GM18505 (cell line): Measurements from ENCODE around the gene ENOX1.

Experiments used
- ATAC-seq: cut with Tn5 transposase; IDR thresholded peaks from one replicate; pipeline ENCODE4 v1.9.1; 2021; ENCODE audit not compliant: unreplicated experiment
- POLR2A ChIP-seq: IDR thresholded peaks from 4 replicates; pipeline ENCODE4 v1.6.1; 2011; ENCODE audit warnings: borderline replicate concordance; ENCODE audit not compliant: insufficient read depth, insufficient read length; ENCODE audit errors: extremely low read depth

The ENOX1 gene

GRCh38 chr13:43661161-43661830, 125.5 kb downstream of the ENOX1 start:
- ATAC-seq: no peak
- TF ChIP-seq POLR2A: no peak

DNA sequence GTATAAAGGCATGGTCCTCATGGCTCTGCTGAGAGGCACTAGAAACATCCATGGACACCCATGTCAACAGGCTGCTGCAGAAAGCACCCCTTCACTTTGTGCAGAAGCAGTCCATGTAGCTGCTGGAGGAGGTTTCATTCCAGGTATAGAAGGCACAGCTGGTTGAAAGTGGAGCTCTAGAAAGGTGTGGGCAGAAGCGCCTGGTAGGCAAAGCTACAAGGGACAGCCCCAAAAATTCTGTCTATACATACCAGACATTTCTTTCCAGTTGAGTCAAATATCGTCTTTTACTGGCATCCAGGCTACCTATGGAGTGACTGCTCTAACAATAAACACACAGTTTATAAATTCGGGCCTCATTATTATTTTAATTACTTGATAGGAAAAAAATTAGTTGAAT, 129.3 kb downstream of the ENOX1 start:
- ATAC-seq: no peak

GRCh38 chr13:43653980-43654379, 132.8 kb downstream of the ENOX1 start:
- no peak for ATAC-seq
- TF ChIP-seq POLR2A: no peak

More for the DNA sequence above, 129.3 kb downstream of the ENOX1 start:
- no peak for TF ChIP-seq POLR2A

DNA sequence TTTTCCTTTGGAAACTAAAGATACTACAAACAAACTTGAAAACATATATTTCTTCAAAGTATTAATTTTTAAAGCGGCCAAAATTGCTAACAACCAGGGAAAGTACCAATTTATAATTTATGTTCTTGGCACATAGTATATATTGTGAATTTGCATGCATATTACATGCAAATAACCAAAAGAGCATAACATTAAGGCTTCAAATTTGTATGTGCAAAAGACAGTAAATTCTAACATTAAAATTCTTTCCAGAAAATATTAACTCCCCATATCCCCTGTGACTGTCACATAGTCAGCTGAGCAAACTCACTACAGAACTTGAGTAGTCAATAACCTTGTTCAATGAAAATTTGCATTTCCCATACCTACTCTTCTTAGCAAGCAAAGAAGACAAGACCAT, 133.4 kb downstream of the ENOX1 start:
- no peak for TF ChIP-seq POLR2A
- ATAC-seq: no peak

DNA sequence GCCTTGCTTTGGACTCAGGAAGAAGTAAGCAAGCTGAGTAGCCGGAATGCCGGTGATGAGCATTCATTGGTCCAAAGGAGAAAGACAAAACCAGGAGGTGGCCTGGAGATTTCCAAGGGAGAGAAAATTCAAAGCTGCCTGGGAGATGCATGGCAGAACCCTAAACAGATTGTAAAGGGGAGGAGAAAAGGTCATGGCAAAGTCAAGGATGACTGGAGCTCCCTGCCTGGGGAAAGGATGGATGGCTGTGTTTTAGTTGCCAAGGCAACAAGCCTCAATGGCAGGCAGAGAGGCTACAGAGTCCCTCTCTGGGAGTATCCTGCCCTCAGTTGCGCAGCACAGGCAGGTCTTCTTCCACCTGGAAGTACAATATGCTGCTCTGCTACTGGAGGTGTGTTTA, 134.0 kb downstream of the ENOX1 start:
- no peak for TF ChIP-seq POLR2A
- ATAC-seq: no peak

DNA sequence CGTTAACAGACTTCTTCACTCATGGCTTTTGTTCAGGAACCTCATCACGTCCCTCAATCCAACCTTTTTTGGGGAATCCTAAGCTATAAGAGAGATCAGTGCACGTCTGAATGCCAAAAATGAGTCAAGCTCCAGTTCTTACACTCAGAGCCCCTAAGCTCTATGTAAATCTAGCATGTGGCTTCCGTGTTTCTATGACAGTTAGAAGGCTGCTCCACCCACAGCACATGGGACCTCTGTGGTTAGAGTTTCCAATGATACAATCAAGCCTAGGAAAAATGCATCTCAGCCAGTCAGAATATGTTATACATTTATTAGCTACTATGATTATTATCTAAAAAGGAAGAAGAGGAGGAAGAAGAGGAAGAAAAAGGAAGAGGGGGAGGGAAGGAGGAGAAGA, 135.9 kb downstream of the ENOX1 start:
- no peak for ATAC-seq
- TF ChIP-seq POLR2A: no peak

- ATAC-seq: no peak
- TF ChIP-seq POLR2A: no peak
Observed at GRCh38 chr13:43648733-43649132, 138.0 kb downstream of the ENOX1 start.

GRCh38 chr13:43647471-43647870, 139.3 kb downstream of the ENOX1 start:
- ATAC-seq: no peak
- TF ChIP-seq POLR2A: no peak

DNA sequence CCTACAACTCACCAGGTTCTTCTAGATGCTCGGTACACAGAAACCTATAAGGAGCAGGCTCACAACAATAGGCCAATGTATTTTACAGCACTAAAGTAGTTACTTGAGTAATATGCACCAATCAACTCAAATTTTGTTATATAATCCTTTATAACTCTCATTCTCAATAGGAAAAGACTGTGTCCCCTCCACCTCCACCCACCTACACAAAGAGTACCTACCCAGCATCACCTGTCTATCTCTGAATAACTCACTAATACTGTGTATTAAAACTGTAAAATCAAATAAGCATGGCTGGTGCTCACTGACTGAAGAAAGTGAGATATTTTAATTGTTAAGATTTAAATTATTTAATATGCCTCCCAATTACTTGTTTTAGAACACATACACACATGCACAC, 146.3 kb downstream of the ENOX1 start:
- no peak for ATAC-seq
- no peak for TF ChIP-seq POLR2A

GRCh38 chr13:43631106-43631505, 155.7 kb downstream of the ENOX1 start:
- no peak for ATAC-seq
- TF ChIP-seq POLR2A: no peak

GRCh38 chr13:43629691-43630480, 156.9 kb downstream of the ENOX1 start:
- no peak for ATAC-seq
- no peak for TF ChIP-seq POLR2A

- ATAC-seq: no peak
- TF ChIP-seq POLR2A: no peak
Observed at GRCh38 chr13:43626994-43627393, 159.8 kb downstream of the ENOX1 start.

DNA sequence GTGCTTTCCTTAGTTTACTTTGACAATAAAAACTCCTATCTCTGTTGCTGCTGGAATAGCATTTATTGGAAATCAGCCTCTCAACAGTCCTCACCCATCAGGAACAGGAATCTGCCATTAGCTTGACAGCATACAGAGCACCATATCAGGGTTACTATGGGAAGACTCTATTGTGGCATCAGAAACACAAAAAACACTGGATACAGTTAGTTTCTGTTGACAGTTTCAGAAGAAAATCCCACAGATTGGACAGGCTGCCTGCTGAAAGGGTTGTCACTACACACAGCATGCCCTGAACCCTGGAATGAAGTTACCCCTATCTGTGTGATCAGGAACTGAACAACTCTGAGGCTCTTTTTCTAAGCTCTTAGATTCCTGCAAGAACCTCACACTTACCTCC, 172.7 kb downstream of the ENOX1 start:
- no peak for ATAC-seq
- no peak for TF ChIP-seq POLR2A
